Smooth muscle cell (in vitro differentiated cells): ENCODE measurements around the gene COLEC12. TPM values are rescaled to one million over a fixed set of nuclear protein-coding genes. Genes with fewer than 3 reads are reported as not detected.

Source experiments
- DNase-seq: peaks from one replicate; lab custom pipeline; 2025; ENCODE audit not compliant: unreplicated experiment; lab: John Stamatoyannopoulos, UW
- H2AFZ ChIP-seq: fragments of 200-600 bp; sonication (generic); 2 replicates; pipeline ENCODE4 v1.6.0; 2016; ENCODE audit warnings: antibody characterized with exemption, low read depth, mild to moderate bottlenecking
- H3F3A ChIP-seq: fragments of 200-600 bp; sonication (generic); 2 replicates; pipeline ENCODE4 v1.6.0; 2017; ENCODE audit warnings: antibody characterized with exemption, low read depth
- H3K27ac ChIP-seq: fragments of 200-600 bp; sonication (generic); 2 replicates; pipeline ENCODE4 v1.5.1; 2016; ENCODE audit warnings: low read depth, mild to moderate bottlenecking
- H3K27me3 ChIP-seq: fragments of 200-600 bp; sonication (generic); 2 replicates; pipeline ENCODE4 v1.6.1; 2016; ENCODE audit warnings: low read depth, mild to moderate bottlenecking
- H3K36me3 ChIP-seq: fragments of 200-600 bp; sonication (generic); 2 replicates; pipeline ENCODE4 v1.5.1; 2016; ENCODE audit warnings: low read depth
- H3K4me1 ChIP-seq: fragments of 200-600 bp; sonication (generic); 2 replicates; pipeline ENCODE4 v1.5.1; 2016; ENCODE audit warnings: low read depth
- H3K4me2 ChIP-seq: fragments of 200-600 bp; sonication (generic); 2 replicates; pipeline ENCODE4 v1.6.0; 2016; ENCODE audit warnings: mild to moderate bottlenecking
- H3K4me3 ChIP-seq: fragments of 200-600 bp; sonication (generic); 2 replicates; pipeline ENCODE4 v1.5.1; 2016; ENCODE audit warnings: mild to moderate bottlenecking
- H3K79me2 ChIP-seq: fragments of 200-600 bp; sonication (generic); 2 replicates; pipeline ENCODE4 v1.6.0; 2016; ENCODE audit warnings: low read depth, mild to moderate bottlenecking
- H3K9ac ChIP-seq: fragments of 200-600 bp; sonication (generic); 2 replicates; pipeline ENCODE4 v1.6.0; 2016; ENCODE audit warnings: low read depth
- H3K9me3 ChIP-seq: fragments of 200-600 bp; sonication (generic); replicated peaks from 2 replicates; pipeline ENCODE4 v1.5.1; 2016; ENCODE audit warnings: low read depth
- H4K20me1 ChIP-seq: fragments of 200-600 bp; sonication (generic); 2 replicates; pipeline ENCODE4 v1.6.0; 2016; ENCODE audit warnings: low read depth
- WGBS: methylation state at CpG from one replicate; pipeline ENCODE4 v1.1.7; 2016; ENCODE audit warnings: low lambda C conversion rate; 5-methylcytosine and 5-hydroxymethylcytosine counted together
- polyA plus RNA-seq: library from polyadenylated mRNA; unstranded; fragments of >200 nt; fragmentation: Nextera tagmentation; extraction: Ambion mirVana; gene quantifications from 2 replicates; pipeline ENCODE4 v1.2.1, GENCODE V29; 2016
- total RNA-seq: library from RNA; depleted of rRNA; stranded (reverse); fragments of >200 nt; gene quantifications from 2 replicates; pipeline ENCODE4 v1.2.3, GENCODE V29; 2014
- TF ChIP-seq, protein P1 (sequence below): fragments of 200-600 bp; sonication (generic); IDR thresholded peaks from 2 replicates; pipeline ENCODE4 v1.5.1; 2017; ENCODE audit warnings: borderline replicate concordance, mild to moderate bottlenecking, antibody characterized with exemption; ENCODE audit not compliant: insufficient read depth, poor library complexity, severe bottlenecking

COLEC12 gene
- total and polyA plus RNA-seq, 2 experiments from 2014 or later, result 10.8 to 13.7 TPM

GRCh38 chr18:305003-305501 lies 195.4 kb downstream of the COLEC12 start:
- no peaks in the 10 kb centered on the region for H3K9me3 ChIP-seq
- TF ChIP-seq, protein P1, sequence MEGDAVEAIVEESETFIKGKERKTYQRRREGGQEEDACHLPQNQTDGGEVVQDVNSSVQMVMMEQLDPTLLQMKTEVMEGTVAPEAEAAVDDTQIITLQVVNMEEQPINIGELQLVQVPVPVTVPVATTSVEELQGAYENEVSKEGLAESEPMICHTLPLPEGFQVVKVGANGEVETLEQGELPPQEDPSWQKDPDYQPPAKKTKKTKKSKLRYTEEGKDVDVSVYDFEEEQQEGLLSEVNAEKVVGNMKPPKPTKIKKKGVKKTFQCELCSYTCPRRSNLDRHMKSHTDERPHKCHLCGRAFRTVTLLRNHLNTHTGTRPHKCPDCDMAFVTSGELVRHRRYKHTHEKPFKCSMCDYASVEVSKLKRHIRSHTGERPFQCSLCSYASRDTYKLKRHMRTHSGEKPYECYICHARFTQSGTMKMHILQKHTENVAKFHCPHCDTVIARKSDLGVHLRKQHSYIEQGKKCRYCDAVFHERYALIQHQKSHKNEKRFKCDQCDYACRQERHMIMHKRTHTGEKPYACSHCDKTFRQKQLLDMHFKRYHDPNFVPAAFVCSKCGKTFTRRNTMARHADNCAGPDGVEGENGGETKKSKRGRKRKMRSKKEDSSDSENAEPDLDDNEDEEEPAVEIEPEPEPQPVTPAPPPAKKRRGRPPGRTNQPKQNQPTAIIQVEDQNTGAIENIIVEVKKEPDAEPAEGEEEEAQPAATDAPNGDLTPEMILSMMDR, result no peak
- no peak overlapping the region for H3K9ac ChIP-seq
- H3K4me1 ChIP-seq, result no peaks in the 10 kb centered on the region
- WGBS, result 76% methylated on average over 6 of the region's 6 CpGs
- H3K79me2 ChIP-seq, result no peaks in the 10 kb centered on the region
- no peaks in the 10 kb centered on the region for H3F3A ChIP-seq
- peaks cover 23% of the 10 kb centered on the region for H3K27me3 ChIP-seq
- no peak for DNase-seq
- H3K27ac ChIP-seq, result no peak overlapping the region
- no peak overlapping the region for H3K4me2 ChIP-seq
- no peaks in the 10 kb centered on the region for H4K20me1 ChIP-seq
- no peaks in the 10 kb centered on the region for H3K36me3 ChIP-seq
- H2AFZ ChIP-seq, result no peak overlapping the region
- no peak overlapping the region for H3K4me3 ChIP-seq

- 74% methylated on average over 2 of the region's 2 CpGs for WGBS
- Histone ChIP-seq H4K20me1 (no peaks in the 10 kb centered on the region), H3K27ac (no peak overlapping the region), H3K9ac (no peak overlapping the region), H3K4me3 (no peak overlapping the region), H3K4me2 (no peak overlapping the region), H3K9me3 (no peaks in the 10 kb centered on the region), H3K36me3 (no peaks in the 10 kb centered on the region), H3F3A (no peaks in the 10 kb centered on the region), H3K4me1 (no peaks in the 10 kb centered on the region), H3K27me3 (peaks cover 18% of the 10 kb centered on the region), H2AFZ (no peak overlapping the region), H3K79me2 (no peaks in the 10 kb centered on the region)
- DNase-seq, result no peak
- TF ChIP-seq, protein P1, result no peak
These were observed 196.9 kb downstream of the COLEC12 start for GRCh38 chr18:303607-304006.

- Histone ChIP-seq H3K79me2 (no peaks in the 10 kb centered on the region), H3K9ac (no peak overlapping the region), H3K27me3 (peaks cover 12% of the 10 kb centered on the region), H3K36me3 (no peaks in the 10 kb centered on the region), H3K27ac (no peak overlapping the region), H3K4me1 (no peaks in the 10 kb centered on the region), H2AFZ (no peak overlapping the region), H3K9me3 (no peaks in the 10 kb centered on the region), H4K20me1 (no peaks in the 10 kb centered on the region), H3K4me3 (no peak overlapping the region), H3K4me2 (no peak overlapping the region), H3F3A (no peaks in the 10 kb centered on the region)
- TF ChIP-seq, protein P1, result no peak
- WGBS, result 93% methylated on average over 1 of the region's 1 CpG
- no peak for DNase-seq
These were observed 197.5 kb downstream of the COLEC12 start for GRCh38 chr18:303011-303410.

DNA sequence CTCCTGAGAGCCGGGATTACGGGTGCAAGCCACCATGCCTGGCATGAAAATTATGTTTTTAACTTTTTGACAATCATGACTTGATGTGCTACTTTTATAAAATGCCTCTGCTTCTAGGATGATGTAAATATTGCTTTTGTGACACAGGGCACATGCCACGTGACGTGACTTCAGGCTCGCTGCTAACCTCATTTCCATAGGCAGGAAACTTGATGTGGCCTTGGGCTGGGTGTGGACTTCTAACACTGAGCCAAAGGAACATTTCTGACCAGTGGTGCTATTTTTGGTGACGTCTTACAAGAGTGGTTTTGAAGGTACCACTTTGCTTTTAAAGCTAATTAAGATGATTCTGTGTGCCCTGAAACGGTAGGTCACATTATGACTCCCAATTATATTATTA lies 198.4 kb downstream of the COLEC12 start:
- H3K4me1 ChIP-seq, result no peaks in the 10 kb centered on the region
- WGBS, result 87% methylated on average over 7 of the region's 7 CpGs
- H3K27ac ChIP-seq, result no peak overlapping the region
- no peaks in the 10 kb centered on the region for H4K20me1 ChIP-seq
- H3K4me3 ChIP-seq, result no peak overlapping the region
- H3K9me3 ChIP-seq, result no peaks in the 10 kb centered on the region
- no peaks in the 10 kb centered on the region for H3F3A ChIP-seq
- no peak overlapping the region for H3K4me2 ChIP-seq
- no peaks in the 10 kb centered on the region for H3K36me3 ChIP-seq
- no peak overlapping the region for H3K9ac ChIP-seq
- no peak overlapping the region for H2AFZ ChIP-seq
- peaks cover 5% of the 10 kb centered on the region for H3K27me3 ChIP-seq
- TF ChIP-seq, protein P1, result no peak
- no peak for DNase-seq
- no peaks in the 10 kb centered on the region for H3K79me2 ChIP-seq
